Hepatocyte (in vitro differentiated cells): ENCODE measurements around the gene GKN1.

Experiments used
- EZH2 ChIP-seq: fragments of 200-600 bp; sonication (generic); IDR thresholded peaks from 2 replicates; pipeline ENCODE4 v1.6.1; 2016; ENCODE audit warnings: antibody characterized with exemption, mild to moderate bottlenecking, borderline replicate concordance
- EZH2phosphoT487 ChIP-seq: fragments of 200-600 bp; sonication (generic); IDR thresholded peaks from one replicate; pipeline ENCODE4 v1.6.1; 2018; ENCODE audit warnings: antibody characterized with exemption, mild to moderate bottlenecking, low read depth, moderate library complexity; ENCODE audit not compliant: unreplicated experiment, severe bottlenecking
- TF ChIP-seq, protein P1 (sequence below): fragments of 200-600 bp; sonication (generic); IDR thresholded peaks from 2 replicates; pipeline ENCODE4 v1.5.1; 2016; ENCODE audit warnings: antibody characterized with exemption, mild to moderate bottlenecking; ENCODE audit not compliant: poor library complexity

DNA sequence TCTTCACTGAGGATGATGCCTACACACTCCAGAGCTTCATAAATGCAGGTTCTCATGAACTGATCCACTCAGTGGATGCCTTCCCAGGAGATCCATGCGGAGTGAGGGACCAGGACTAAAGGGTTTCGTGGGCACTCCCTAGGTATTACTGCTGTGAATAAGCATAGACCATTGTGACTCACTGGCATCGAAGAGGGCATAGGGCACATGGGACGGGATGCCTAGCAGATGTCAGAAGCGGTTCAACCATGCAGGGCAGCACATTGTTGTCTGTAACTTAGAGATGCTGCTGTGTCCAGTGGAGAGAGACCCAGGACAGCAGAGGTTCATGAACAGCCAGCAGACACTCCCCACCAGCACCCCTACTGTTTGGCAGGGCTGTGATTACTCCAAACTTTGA is 39.0 kb upstream of the GKN1 start:
- TF ChIP-seq, protein P1, sequence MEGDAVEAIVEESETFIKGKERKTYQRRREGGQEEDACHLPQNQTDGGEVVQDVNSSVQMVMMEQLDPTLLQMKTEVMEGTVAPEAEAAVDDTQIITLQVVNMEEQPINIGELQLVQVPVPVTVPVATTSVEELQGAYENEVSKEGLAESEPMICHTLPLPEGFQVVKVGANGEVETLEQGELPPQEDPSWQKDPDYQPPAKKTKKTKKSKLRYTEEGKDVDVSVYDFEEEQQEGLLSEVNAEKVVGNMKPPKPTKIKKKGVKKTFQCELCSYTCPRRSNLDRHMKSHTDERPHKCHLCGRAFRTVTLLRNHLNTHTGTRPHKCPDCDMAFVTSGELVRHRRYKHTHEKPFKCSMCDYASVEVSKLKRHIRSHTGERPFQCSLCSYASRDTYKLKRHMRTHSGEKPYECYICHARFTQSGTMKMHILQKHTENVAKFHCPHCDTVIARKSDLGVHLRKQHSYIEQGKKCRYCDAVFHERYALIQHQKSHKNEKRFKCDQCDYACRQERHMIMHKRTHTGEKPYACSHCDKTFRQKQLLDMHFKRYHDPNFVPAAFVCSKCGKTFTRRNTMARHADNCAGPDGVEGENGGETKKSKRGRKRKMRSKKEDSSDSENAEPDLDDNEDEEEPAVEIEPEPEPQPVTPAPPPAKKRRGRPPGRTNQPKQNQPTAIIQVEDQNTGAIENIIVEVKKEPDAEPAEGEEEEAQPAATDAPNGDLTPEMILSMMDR = no peak
- TF ChIP-seq EZH2 = no peak
- no peak for TF ChIP-seq EZH2phosphoT487
